ENCODE measurements around the gene CREB3L1.

- no peak for TF ChIP-seq POLR2AphosphoS5 (IDR thresholded peaks at IDR 0.05; ENCODE audit: insufficient read depth, low read depth, low read length)
- no peak for TF ChIP-seq CTCF (IDR thresholded peaks at IDR 0.05; ENCODE audit: extremely low read depth in 1 of 2, insufficient read depth in 1 of 2, low read depth in 1 of 2, low read length in 2 of 2)
- TF ChIP-seq, protein P1, sequence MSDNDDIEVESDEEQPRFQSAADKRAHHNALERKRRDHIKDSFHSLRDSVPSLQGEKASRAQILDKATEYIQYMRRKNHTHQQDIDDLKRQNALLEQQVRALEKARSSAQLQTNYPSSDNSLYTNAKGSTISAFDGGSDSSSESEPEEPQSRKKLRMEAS (IDR thresholded peaks at IDR 0.05; ENCODE audit: insufficient read depth, insufficient read length): no peak
- TF ChIP-seq EZH2 (IDR thresholded peaks at IDR 0.05; ENCODE audit: borderline replicate concordance, low read depth, low read length, severe bottlenecking): no peak
- no peak for TF ChIP-seq GATA2 (IDR thresholded peaks at IDR 0.05; ENCODE audit: insufficient read depth, insufficient read length, low read depth, low read length)
- TF ChIP-seq POLR2A (IDR thresholded peaks at IDR 0.05; ENCODE audit: low read depth, low read length): no peak
- TF ChIP-seq FOS (IDR thresholded peaks at IDR 0.05; ENCODE audit: borderline replicate concordance, insufficient read depth, low read length): no peak
Measured at GRCh38 chr11:46271407-46271806, 6.1 kb upstream of the CREB3L1 start.

All from endothelial cell of umbilical vein (primary cell).